GM19463 (cell line): ENCODE results near the gene REG4.
"Not testable (repeated sequence)": the region's sequence is repeated elsewhere in the genome, so short reads cannot be mapped to it uniquely, and the experiment has no call there.

Source experiments
- ATAC-seq: cut with Tn5 transposase; IDR thresholded peaks from one replicate; pipeline ENCODE4 v1.9.1; 2021; ENCODE audit warnings: mild to moderate bottlenecking, moderate library complexity; ENCODE audit not compliant: unreplicated experiment

REG4 gene

GRCh38 chr1:119808491-119808890 is 2.8 kb downstream of the REG4 start:
- no peak for ATAC-seq

GRCh38 chr1:119806489-119806888 is 4.8 kb downstream of the REG4 start:
- ATAC-seq, result no peak

- ATAC-seq, result no peak
Observed at GRCh38 chr1:119805746-119806145, 5.5 kb downstream of the REG4 start.

- ATAC-seq, result no peak
Observed at GRCh38 chr1:119805247-119805646, 6.0 kb downstream of the REG4 start.

GRCh38 chr1:119799599-119800177 is 11.6 kb downstream of the REG4 start:
- ATAC-seq, result no peak

- no peak for ATAC-seq
Observed at GRCh38 chr1:119799003-119799402, 12.3 kb downstream of the REG4 start.

- no peak for ATAC-seq
Observed at GRCh38 chr1:119797606-119798005, 13.7 kb downstream of the REG4 start.

GRCh38 chr1:119797162-119797561 is 14.1 kb downstream of the REG4 start:
- ATAC-seq, result no peak

- no peak for ATAC-seq
Observed at GRCh38 chr1:119795261-119796200, 15.7 kb downstream of the REG4 start.

- ATAC-seq, result no peak
Observed at GRCh38 chr1:119794876-119795240, 16.4 kb downstream of the REG4 start.

GRCh38 chr1:119794230-119794875 is 16.9 kb downstream of the REG4 start:
- ATAC-seq, result no peak

- no peak for ATAC-seq
Observed at GRCh38 chr1:119791377-119791776, 19.9 kb downstream of the REG4 start.

GRCh38 chr1:119790451-119791198 is 20.6 kb downstream of the REG4 start:
- no peak for ATAC-seq

- ATAC-seq, result no peak
Observed at GRCh38 chr1:119787776-119788175, 23.5 kb downstream of the REG4 start.

- not testable (repeated sequence) for ATAC-seq
Observed at GRCh38 chr1:119786473-119787050, 24.7 kb downstream of the REG4 start.

- ATAC-seq, result not testable (repeated sequence)
Observed at GRCh38 chr1:119786046-119786445, 25.2 kb downstream of the REG4 start.

- no peak for ATAC-seq
Observed at GRCh38 chr1:119784191-119784781, 27.0 kb downstream of the REG4 start.

GRCh38 chr1:119783354-119784185 is 27.7 kb downstream of the REG4 start:
- no peak for ATAC-seq

- no peak for ATAC-seq
Observed at GRCh38 chr1:119782631-119783325, 28.5 kb downstream of the REG4 start.
